Stimulated activated effector memory CD8-positive, alpha-beta T cell treated with anti-CD3 and anti-CD28 coated beads, Interleukin-12 subunit alpha, Interleukin-12 subunit beta, amount 100 ng/mL, for 72 hours (primary cell): ENCODE results near the gene TBRG4.
A peak's percentile ranks its signal among the peaks of the same experiment; 100 is the strongest.

Source experiments
- ATAC-seq: fragments of 150-1000 bp; cut with Tn5 transposase; 2 replicates; pipeline ENCODE4 v1.10.0; 2021
- DNase-seq, 2 donors: peaks; one replicate each; pipeline ENCODE4 v3.0.0; 2021 to 2022; ENCODE audit warnings: low spot score in 2 of 2
- H3K27ac Mint-ChIP-seq: one replicate; pipeline ENCODE4 v1.8.0; 2022; ENCODE audit warnings: mild to moderate bottlenecking, mixed read lengths
- H3K36me3 Mint-ChIP-seq: one replicate; pipeline ENCODE4 v1.8.0; 2022; ENCODE audit warnings: mild to moderate bottlenecking, mixed read lengths
- H3K4me1 Mint-ChIP-seq: one replicate; pipeline ENCODE4 v1.8.0; 2022; ENCODE audit warnings: mixed read lengths
- H3K4me3 Mint-ChIP-seq: one replicate; pipeline ENCODE4 v1.8.0; 2022; ENCODE audit warnings: mild to moderate bottlenecking, mixed read lengths
- H3K9me3 Mint-ChIP-seq: one replicate; pipeline ENCODE4 v1.8.0; 2022; ENCODE audit warnings: mixed read lengths

TBRG4 gene

DNA sequence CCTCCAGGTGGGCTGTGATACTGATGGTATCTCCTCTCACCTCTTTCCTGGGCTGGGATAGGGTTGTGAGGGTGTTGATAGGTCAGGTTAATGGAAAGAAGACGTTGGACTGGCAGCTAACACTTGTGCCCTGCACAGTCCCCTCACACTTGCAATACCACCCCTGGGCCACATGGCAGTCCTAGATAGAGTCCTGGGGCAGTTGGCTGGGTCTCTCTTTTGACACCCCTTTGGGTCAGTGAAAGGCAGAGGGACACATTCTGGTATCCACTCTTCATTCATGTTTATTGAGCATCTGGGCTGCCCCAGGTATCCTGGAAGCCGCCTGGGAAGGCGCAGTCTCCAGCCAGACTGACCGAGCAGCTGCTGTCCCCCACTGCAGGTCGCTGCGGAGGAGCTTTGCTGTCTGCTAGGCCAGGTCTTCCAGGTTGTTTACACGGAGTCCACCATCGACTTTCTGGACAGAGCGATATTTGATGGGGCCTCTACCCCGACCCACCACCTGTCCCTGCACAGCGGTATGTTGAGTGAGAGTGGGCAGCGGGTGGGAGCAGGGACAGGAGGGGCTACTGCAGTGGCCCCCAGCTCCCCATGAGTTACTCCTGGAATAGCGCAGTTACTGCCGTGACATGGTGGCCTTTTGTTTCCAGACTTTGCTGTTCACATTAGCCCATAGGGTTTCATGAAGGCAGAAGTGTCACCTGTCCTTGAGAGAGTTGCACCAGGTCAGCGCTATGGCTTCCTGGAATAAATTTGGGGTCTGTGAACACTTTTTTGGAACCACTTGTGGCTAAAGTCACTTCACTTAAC is 41.8 kb downstream of the TBRG4 start:
- Mint-ChIP-seq H3K4me1 (peaks cover 53% of the 10 kb centered on the region), H3K9me3 (no peaks in the 10 kb centered on the region), H3K36me3 (peaks cover 96% of the 10 kb centered on the region), H3K4me3 (no peak overlapping the region), H3K27ac (peak overlapping the region; percentile 84)
- ATAC-seq (no peak), DNase-seq (no peak)

DNA sequence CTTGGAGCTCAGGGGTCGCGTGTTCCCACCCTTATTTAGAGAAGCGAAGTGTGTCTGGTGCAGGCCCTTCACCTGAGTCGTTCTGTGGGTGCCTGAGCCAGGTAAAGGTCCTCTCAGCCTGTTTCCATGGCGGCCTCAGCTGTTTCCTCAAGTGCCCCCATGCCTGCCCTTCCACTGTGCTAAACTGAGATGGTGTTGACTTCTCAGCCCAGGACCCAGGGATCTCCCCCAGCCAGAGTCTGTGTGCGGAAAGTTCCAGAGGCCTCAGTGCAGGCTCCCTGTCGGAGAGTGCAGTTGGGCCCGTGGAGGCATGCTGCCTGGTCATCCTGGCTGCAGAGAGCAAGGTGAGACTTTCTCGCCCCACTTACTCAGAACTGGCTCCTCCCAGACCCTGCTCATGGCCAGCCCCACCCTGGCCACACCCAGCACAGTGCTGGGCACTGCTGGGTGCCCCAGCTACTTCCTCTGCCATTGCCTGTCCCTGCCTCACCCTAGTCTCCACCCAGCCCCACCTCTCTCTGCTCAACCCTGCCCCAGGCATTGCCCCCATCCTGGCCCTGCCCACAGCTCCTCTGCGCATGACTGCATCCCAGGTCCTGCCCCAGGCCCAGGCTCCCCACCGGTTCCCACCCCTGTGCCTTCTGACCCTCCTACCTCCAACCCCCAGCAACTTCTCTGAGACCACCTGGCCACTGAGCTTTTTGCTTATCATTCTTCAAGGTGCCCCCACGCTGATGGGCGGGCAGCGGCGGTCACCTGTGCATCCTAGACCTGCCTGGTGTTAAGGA is 43.1 kb downstream of the TBRG4 start:
- Mint-ChIP-seq H3K4me1 (peaks cover 49% of the 10 kb centered on the region), H3K36me3 (peaks cover 96% of the 10 kb centered on the region)

DNA sequence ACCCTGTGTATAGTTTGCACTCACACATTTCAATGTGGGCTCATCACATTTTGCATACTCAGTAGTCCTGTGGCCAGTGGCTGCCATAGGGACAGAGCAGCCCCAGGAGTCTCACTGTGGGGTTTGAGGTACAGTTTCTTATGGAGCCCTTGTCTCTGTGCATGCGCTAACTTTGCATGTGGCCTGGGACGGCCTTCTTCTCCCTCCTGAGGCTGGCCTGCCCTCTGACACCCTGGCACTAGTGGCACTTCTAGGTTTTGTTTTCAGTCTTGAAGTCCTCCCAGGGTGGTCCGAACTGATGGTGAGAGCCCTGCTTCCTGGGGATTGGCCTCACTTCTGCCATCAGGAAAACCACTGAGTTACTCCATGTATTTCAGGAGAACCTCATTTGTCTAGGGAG is 43.9 kb downstream of the TBRG4 start:
- Mint-ChIP-seq H3K4me3 (no peak overlapping the region), H3K36me3 (peaks cover 96% of the 10 kb centered on the region), H3K9me3 (no peaks in the 10 kb centered on the region), H3K27ac (peak overlapping the region; percentile 84), H3K4me1 (peaks cover 49% of the 10 kb centered on the region)
- ATAC-seq (no peak), DNase-seq (no peak)

More for the DNA sequence above, 43.1 kb downstream of the TBRG4 start:
- peak overlapping the region; percentile 84 for H3K27ac Mint-ChIP-seq
- no peak overlapping the region for H3K4me3 Mint-ChIP-seq
- DNase-seq: no peak
- ATAC-seq: no peak
- no peaks in the 10 kb centered on the region for H3K9me3 Mint-ChIP-seq

DNA sequence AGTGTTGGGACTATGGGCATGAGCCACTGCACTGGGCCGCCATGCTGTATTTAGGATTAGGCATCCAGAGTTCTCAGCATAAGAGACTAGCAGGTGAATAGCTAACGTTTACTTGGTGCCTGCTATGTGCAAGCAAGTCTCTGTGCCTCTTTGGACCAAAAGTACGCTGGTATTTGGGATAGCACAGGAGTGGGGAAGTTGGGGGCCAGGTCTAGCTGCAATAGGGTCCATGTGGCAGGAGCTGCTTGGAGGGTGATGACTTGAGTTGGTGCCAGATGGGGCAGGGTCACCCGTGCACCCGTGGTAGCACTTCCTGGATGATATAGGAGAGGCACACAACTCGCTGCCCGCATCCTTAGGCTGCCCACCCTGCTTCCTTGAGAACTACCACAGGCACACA is 45.1 kb downstream of the TBRG4 start:
- DNase-seq (no peak), ATAC-seq (no peak)
- Mint-ChIP-seq H3K27ac (peak overlapping the region; percentile 57), H3K4me3 (no peak overlapping the region), H3K9me3 (no peaks in the 10 kb centered on the region), H3K4me1 (peaks cover 59% of the 10 kb centered on the region), H3K36me3 (peaks cover 100% of the 10 kb centered on the region)

DNA sequence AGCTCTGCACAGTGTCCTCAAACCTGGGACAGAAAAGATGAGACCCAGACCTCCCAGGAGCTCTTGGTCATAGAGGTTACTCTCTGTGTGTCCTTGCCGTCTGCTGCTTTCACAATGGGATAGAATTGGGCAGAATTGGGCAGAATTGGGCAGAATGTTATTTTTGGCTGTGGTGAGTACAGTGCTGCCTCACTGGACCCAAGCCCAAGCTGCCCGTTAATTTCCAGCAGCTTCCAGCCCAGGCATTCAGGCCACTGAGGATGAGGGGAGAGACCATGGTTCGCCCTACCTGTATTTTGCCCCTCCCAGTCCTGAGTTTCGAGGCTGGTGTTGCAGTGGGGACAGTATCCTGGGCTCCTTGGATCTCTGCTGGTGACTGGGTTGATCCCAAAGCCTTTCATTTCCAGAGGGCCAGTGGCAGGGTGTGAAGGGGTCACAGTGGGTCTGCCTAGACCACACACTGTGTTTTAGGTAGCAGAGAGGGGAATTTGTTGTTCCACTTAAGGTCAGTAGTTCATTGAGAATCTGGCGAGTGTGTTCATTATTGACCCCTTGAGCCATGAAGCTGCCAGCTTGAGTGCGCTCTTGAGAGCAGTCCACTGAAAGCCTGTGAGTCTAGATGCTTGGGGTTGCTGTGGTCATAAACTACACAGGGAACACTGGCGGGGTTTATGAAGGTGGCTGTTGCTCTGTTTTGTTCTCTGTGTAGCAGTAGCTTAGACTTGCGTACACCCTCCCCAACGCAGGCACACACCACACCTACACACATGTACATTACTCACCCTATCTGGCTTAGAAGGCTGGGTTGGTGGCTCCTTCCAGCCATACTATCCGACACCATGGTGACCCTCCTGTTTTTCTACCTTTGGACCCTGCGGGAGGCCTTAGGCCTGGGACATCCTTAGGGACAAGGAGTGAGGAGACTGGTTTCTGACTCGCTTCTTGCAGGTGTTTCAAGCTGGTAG is 46.2 kb downstream of the TBRG4 start:
- H3K4me1 Mint-ChIP-seq: peaks cover 70% of the 10 kb centered on the region
- no peaks in the 10 kb centered on the region for H3K9me3 Mint-ChIP-seq
- DNase-seq (no peak), ATAC-seq (no peak)
- no peak overlapping the region for H3K4me3 Mint-ChIP-seq
- peak overlapping the region; percentile 57 for H3K27ac Mint-ChIP-seq
- H3K36me3 Mint-ChIP-seq: peaks cover 90% of the 10 kb centered on the region

DNA sequence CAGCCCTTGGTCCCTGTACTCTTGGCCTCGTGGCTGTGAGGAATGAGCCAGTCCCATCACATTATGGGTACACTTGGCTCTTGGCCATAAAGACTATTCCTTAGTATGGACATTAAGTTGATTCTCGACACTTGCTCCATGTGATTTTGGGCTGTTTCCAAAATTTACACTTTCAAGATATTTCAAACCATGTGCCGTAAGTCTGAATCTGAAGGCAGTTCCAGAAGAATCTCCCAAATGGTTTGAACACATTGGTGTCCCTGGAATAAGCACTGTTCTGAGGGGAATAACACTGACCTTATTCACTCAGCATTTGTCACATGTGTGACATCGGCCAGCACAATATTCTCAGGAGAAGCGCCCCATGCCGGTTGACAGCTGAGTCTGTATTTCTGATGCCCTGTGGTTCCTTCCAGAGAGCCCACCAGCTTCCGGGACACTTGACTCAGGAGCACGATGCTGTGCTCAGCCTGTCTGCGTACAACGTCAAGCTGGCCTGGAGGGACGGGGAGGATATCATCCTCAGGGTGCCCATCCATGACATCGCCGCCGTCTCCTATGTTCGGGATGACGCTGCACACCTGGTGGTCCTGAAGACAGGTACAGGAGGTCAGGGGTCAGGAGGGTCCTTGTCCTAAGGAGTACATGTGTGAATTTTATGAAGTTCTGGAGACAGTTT is 47.3 kb downstream of the TBRG4 start:
- DNase-seq (no peak), ATAC-seq (no peak)
- peak overlapping the region; percentile 64 for H3K27ac Mint-ChIP-seq
- no peaks in the 10 kb centered on the region for H3K9me3 Mint-ChIP-seq
- H3K36me3 Mint-ChIP-seq: peaks cover 78% of the 10 kb centered on the region
- H3K4me1 Mint-ChIP-seq: peaks cover 77% of the 10 kb centered on the region
- no peak overlapping the region for H3K4me3 Mint-ChIP-seq

DNA sequence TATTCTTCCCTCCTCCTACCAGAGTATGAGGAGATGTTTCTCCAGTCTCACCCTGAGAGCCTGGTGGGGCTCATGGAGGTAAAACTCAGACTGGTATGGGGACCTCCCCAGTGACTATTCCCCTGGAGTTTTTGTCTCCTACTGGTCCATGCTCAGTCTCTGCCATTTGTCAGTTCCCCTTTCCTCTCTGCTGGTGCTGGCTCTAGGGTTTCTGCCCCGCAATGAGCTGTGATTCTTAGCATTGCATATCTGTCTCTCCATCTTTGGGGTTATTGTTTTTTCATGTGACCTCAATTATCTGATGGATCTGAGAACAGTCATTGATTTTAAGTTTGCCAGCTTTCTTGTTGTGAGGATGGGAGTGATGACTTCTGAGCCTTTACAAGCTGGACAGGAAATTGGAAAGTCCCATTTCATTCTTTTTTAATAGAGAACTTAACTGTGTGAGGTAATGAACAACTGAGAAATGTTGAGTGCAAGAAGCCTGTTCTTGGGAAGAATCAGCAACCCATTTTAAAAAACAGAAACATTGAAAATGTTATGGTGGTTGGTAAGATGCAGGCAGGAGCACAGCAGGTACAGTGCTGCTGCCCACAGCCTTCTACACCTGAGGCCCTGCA is 49.6 kb downstream of the TBRG4 start:
- Mint-ChIP-seq H3K4me3 (no peak overlapping the region), H3K36me3 (peaks cover 56% of the 10 kb centered on the region), H3K4me1 (peaks cover 77% of the 10 kb centered on the region), H3K27ac (peak overlapping the region; percentile 49), H3K9me3 (no peaks in the 10 kb centered on the region)
- no peak for ATAC-seq
- DNase-seq: no peak

DNA sequence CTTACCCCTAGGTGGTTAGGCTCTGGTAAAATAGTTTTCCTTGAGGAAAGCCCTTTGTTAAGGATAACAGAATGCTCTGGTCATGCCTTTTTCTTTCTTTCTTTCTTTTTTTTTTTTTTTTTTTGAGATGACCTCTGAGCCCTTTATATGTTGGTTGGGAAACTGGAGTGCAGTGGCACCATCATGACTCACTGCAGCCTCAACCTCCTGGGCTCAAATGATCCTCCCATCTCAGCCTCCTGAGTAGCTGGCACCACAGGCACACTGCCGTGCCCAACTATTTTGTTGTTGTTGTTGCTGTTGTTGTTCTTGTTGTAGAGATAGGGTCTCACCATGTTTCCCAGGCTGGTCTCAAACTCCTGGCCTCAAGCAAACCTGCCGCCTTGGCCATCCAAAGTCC is 50.1 kb downstream of the TBRG4 start:
- Mint-ChIP-seq H3K4me3 (no peak overlapping the region), H3K9me3 (no peaks in the 10 kb centered on the region), H3K36me3 (peaks cover 50% of the 10 kb centered on the region), H3K27ac (peak overlapping the region; percentile 49), H3K4me1 (peaks cover 76% of the 10 kb centered on the region)
- ATAC-seq (no peak), DNase-seq (no peak)

DNA sequence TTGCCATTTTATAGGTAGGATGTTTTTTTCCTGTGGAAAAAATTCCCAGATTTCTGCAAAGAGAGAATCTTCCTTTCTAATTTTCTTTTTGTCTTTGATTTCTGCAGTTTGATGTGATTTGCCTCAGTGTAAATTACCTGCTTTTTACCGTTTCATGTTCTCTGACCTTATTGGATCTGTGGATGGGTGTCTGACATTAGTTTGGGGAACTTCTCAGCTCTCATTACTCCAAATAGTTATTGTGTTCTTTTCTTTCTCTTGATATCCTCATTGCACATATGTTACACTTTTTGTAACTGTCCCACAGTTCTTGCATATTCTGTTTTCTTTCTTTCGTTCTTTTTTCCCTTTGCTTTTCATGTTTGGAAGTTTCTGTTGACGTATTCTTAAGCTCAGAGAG is 51.2 kb downstream of the TBRG4 start:
- DNase-seq (no peak), ATAC-seq (no peak)
- Mint-ChIP-seq H3K36me3 (peaks cover 45% of the 10 kb centered on the region), H3K4me1 (peaks cover 74% of the 10 kb centered on the region), H3K9me3 (no peaks in the 10 kb centered on the region), H3K27ac (peak overlapping the region; percentile 49), H3K4me3 (no peak overlapping the region)

DNA sequence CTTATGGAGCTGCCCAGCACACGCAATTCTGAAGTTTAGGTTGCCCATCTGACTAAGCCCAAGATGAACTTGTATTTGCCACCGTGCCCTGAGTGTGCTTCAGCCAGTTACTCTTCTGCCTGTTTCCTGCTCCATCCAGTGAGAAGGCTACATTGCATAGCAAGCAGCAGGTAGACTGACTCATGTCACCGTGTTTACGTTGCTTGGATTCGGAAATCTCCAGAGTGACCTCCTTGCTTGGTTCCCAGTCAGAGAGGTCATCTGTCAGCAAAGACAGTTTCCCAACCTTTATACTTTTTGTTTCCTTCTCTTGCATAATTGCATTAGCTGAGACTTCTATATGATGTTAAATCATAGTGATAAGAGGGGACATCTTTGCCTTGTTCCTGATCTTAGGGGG is 53.6 kb downstream of the TBRG4 start:
- Mint-ChIP-seq H3K4me1 (peaks cover 79% of the 10 kb centered on the region), H3K36me3 (peaks cover 31% of the 10 kb centered on the region), H3K9me3 (no peaks in the 10 kb centered on the region), H3K27ac (peak overlapping the region; percentile 20), H3K4me3 (no peak overlapping the region)
- no peak for ATAC-seq
- no peak for DNase-seq

DNA sequence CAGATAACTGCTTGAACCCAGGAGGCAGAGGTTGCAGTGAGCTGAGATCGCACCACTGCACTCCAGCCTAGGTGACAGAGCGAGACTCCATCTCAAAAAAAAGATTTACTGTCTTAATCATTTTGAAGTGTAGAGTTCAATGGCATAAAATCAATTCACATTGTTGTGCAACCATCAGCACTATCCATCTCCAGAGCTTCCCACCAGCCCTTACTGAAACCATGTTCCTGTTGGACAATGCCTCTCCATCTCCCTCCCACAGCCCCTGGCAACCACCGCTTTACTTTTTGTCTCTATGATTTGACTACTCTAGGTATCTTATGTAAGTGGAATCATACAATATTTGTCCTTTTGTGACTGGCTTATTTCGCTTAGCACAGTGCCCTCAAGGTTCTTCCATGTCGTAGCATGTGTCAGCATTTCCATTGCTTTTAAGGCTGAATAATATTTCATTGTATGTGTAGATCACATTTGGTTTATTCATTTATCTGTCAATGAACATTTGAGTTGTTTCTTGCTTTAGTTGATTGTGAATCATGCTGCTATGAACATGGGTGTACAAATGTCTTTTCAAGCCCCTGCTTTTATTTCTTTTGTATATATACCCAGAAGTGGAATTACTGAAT is 55.8 kb downstream of the TBRG4 start:
- ATAC-seq (no peak), DNase-seq (no peak)
- Mint-ChIP-seq H3K4me3 (no peak overlapping the region), H3K27ac (peak overlapping the region; percentile 41), H3K4me1 (peaks cover 74% of the 10 kb centered on the region), H3K36me3 (peaks cover 25% of the 10 kb centered on the region), H3K9me3 (no peaks in the 10 kb centered on the region)

DNA sequence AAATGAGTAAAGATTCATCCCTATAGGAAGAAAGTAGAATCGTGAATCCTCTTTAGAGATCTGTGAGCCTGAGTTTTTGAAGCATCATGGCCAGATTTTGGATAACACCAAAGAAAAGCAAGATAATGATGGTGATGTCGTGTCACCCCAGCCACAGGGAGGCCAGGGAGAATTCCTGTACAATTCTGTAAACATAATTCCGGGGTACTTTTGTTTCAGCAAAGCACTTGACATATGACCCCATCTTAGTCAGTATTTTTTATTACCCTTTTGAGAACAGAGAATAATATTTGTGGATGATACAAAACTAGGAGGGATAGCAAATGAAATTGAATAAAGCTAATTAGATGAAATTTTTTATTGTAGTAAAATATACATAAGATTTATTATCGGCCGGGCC is 56.5 kb downstream of the TBRG4 start:
- ATAC-seq (no peak), DNase-seq (no peak)
- Mint-ChIP-seq H3K4me1 (peaks cover 74% of the 10 kb centered on the region), H3K36me3 (peaks cover 25% of the 10 kb centered on the region), H3K9me3 (no peaks in the 10 kb centered on the region), H3K27ac (peak overlapping the region; percentile 87), H3K4me3 (no peak overlapping the region)

DNA sequence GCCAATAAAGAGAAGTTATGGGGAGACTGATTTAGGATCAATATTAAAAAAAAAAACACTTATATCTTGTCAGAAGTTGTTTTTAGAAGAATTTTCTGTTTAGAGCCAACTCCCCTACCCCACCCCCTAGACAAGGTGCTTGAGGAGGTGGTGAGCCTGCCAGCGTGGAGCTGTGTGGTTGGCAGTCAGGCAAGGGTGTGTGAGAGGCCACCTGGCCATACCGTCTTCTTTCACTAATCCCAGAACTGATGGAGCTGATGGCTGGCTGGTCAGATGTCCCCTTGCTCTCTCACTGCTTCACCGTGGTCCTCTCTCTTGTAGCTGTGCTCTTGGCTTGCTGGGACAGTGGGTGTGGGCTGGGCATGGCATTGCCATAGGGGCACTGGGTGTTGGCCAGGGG is 57.1 kb downstream of the TBRG4 start:
- Mint-ChIP-seq H3K36me3 (peaks cover 25% of the 10 kb centered on the region), H3K27ac (peak overlapping the region; percentile 87)

DNA sequence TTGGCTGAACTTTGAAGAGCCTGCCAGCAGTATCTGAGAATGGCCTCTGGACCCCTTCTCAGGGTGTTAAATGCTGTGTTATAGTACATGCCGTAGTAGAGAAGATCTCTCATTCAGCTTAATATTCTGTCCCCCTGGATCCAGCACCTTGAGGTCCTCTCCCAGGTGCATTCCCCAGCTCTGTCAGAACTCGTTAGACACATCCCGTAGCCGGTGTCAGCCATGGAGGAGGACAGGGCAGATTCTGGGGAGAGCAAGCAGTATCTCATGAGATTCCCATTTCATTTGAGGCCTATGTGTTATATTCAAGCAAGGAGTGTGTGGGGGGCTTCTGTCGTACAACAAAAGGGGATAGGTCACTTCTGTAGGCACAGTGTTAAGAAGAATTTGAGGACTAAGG is 57.6 kb downstream of the TBRG4 start:
- no peak for ATAC-seq
- no peak overlapping the region for H3K4me3 Mint-ChIP-seq
- no peak for DNase-seq
- H3K4me1 Mint-ChIP-seq: peaks cover 70% of the 10 kb centered on the region
- H3K9me3 Mint-ChIP-seq: no peaks in the 10 kb centered on the region
- peak overlapping the region; percentile 87 for H3K27ac Mint-ChIP-seq
- peaks cover 25% of the 10 kb centered on the region for H3K36me3 Mint-ChIP-seq

More for the DNA sequence above, 57.1 kb downstream of the TBRG4 start:
- Mint-ChIP-seq H3K4me3 (no peak overlapping the region), H3K9me3 (no peaks in the 10 kb centered on the region), H3K4me1 (peaks cover 70% of the 10 kb centered on the region)
- no peak for DNase-seq
- ATAC-seq: no peak
